ENCODE data around the gene RGS18.

DNA sequence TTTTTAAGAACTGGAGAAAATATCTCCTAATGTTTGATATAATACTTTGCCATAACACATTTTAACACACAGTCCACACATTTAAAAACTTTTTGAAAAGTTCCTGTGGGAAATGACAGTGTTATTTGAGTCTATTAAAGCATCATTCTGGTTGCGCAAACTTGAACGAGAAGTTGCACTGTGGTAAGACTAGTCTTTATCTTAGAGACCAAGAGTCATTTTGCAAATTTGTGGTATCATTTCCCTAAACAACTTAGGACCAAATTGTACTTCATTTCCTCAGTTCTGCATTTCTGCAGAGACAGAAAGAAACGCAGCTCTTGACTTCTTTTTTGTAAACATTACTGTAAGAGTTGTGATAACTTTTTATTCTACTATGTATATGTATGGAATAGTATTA, at the start of gene RGS18:
- TF ChIP-seq, protein P1, sequence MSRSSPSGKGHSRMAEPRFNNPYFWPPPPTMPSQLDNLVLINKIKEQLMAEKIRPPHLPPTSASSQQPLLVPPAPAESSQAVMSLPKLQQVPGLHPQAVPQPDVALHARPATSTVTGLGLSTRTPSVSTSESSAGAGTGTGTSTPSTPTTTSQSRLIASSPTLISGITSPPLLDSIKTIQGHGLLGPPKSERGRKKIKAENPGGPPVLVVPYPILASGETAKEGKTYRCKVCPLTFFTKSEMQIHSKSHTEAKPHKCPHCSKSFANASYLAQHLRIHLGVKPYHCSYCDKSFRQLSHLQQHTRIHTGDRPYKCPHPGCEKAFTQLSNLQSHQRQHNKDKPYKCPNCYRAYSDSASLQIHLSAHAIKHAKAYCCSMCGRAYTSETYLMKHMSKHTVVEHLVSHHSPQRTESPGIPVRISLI (tag by site-specific recombination; IDR thresholded peaks at IDR 0.05): no peak
- TF ChIP-seq CTCF (tag by site-specific recombination; IDR thresholded peaks at IDR 0.05): no peak
